ENCODE measurements around the gene ENC1.
A peak's percentile ranks its signal among the peaks of the same experiment; 100 is the strongest.
"Not testable (repeated sequence)": the region's sequence is repeated elsewhere in the genome, so short reads cannot be mapped to it uniquely, and the experiment has no call there.

Gene ENC1

GRCh38 chr5:74684900-74685851, 44.6 kb upstream of the ENC1 start, which contains the start of gene HEXB:
Gene HEXB (plus strand): TSS chr5:74685233. CDS start chr5:74685261, 28 bp downstream.
- Histone ChIP-seq H4K20me1 (ENCODE audit: low read depth, low read length) (no peaks in the 10 kb centered on the region), H3K79me2 (ENCODE audit: insufficient read depth, low read length) (peaks cover 4% of the 10 kb centered on the region; the same call in 1 of the 2 replicates), H2AFZ (ENCODE audit: low read depth, low read length, severe bottlenecking) (peak within 1 kb of the TSS; percentile 92), H3F3A (ENCODE audit: insufficient read depth) (no peaks in the 10 kb centered on the region), H3K4me2 (ENCODE audit: low read depth, low read length, poor library complexity, severe bottlenecking) (peak within 1 kb of the TSS; percentile 90), H3K27me3 (ENCODE audit: low read length) (no peaks in the 10 kb centered on the region), H3K4me3 (ENCODE audit: insufficient read depth, low read length, poor library complexity, severe bottlenecking) (peak within 1 kb of the TSS; percentile 90), H3K36me3 (ENCODE audit: low read length) (peaks cover 9% of the 10 kb centered on the region; the same call in 1 of the 2 replicates), H3K9me3 (ENCODE audit: insufficient read depth, low read length) (no peaks in the 10 kb centered on the region), H3K9me2 (replicated peaks; ENCODE audit: insufficient read depth, low read length) (no peaks in the 10 kb centered on the region), H3K9ac (ENCODE audit: low read length) (peak within 1 kb of the TSS; percentile 80), H3K27ac (ENCODE audit: low read depth, low read length) (peak within 1 kb of the TSS; percentile 57)
- TF ChIP-seq CTCF (IDR thresholded peaks at IDR 0.05; ENCODE audit: insufficient read depth, low read length, poor library complexity, severe bottlenecking) (no peak), EZH2phosphoT487 (conservative IDR thresholded peaks at IDR 0.05; ENCODE audit: low read length) (no peak)

GRCh38 chr5:74679966-74680365, 39.4 kb upstream of the ENC1 start:
- no peaks in the 10 kb centered on the region for H4K20me1 ChIP-seq (ENCODE audit: low read depth, low read length)
- H2AFZ ChIP-seq (ENCODE audit: low read depth, low read length, severe bottlenecking) = no peak overlapping the region

GRCh38 chr5:74679300-74679699, 38.8 kb upstream of the ENC1 start:
- not testable (repeated sequence) for H3K4me2 ChIP-seq (ENCODE audit: low read depth, low read length, poor library complexity, severe bottlenecking); H3K79me2 ChIP-seq (ENCODE audit: insufficient read depth, low read length); H3K9me2 ChIP-seq (replicated peaks; ENCODE audit: insufficient read depth, low read length); H3K4me3 ChIP-seq (ENCODE audit: insufficient read depth, low read length, poor library complexity, severe bottlenecking); H4K20me1 ChIP-seq (ENCODE audit: low read depth, low read length); H3F3A ChIP-seq (ENCODE audit: insufficient read depth); H3K27me3 ChIP-seq (ENCODE audit: low read length); H3K9ac ChIP-seq (ENCODE audit: low read length); H3K36me3 ChIP-seq (ENCODE audit: low read length); H3K9me3 ChIP-seq (ENCODE audit: insufficient read depth, low read length); H2AFZ ChIP-seq (ENCODE audit: low read depth, low read length, severe bottlenecking); H3K27ac ChIP-seq (ENCODE audit: low read depth, low read length)

More at GRCh38 chr5:74679966-74680365, 39.4 kb upstream of the ENC1 start:
- Histone ChIP-seq H3K27ac (ENCODE audit: low read depth, low read length) (no peak overlapping the region), H3K27me3 (ENCODE audit: low read length) (no peaks in the 10 kb centered on the region), H3K4me3 (ENCODE audit: insufficient read depth, low read length, poor library complexity, severe bottlenecking) (no peak overlapping the region), H3K9ac (ENCODE audit: low read length) (no peak overlapping the region), H3K9me3 (ENCODE audit: insufficient read depth, low read length) (no peaks in the 10 kb centered on the region), H3K4me2 (ENCODE audit: low read depth, low read length, poor library complexity, severe bottlenecking) (no peak overlapping the region), H3K9me2 (replicated peaks; ENCODE audit: insufficient read depth, low read length) (no peaks in the 10 kb centered on the region), H3F3A (ENCODE audit: insufficient read depth) (no peaks in the 10 kb centered on the region), H3K79me2 (ENCODE audit: insufficient read depth, low read length) (no peaks in the 10 kb centered on the region), H3K36me3 (ENCODE audit: low read length) (no peaks in the 10 kb centered on the region)
- TF ChIP-seq EZH2phosphoT487 (conservative IDR thresholded peaks at IDR 0.05; ENCODE audit: low read length) = no peak

GRCh38 chr5:74678123-74678522, 37.6 kb upstream of the ENC1 start:
- H3K4me2 ChIP-seq (ENCODE audit: low read depth, low read length, poor library complexity, severe bottlenecking); H3F3A ChIP-seq (ENCODE audit: insufficient read depth); H3K79me2 ChIP-seq (ENCODE audit: insufficient read depth, low read length); H3K9ac ChIP-seq (ENCODE audit: low read length); H3K9me3 ChIP-seq (ENCODE audit: insufficient read depth, low read length); H3K4me3 ChIP-seq (ENCODE audit: insufficient read depth, low read length, poor library complexity, severe bottlenecking); H2AFZ ChIP-seq (ENCODE audit: low read depth, low read length, severe bottlenecking); H3K27me3 ChIP-seq (ENCODE audit: low read length); H3K36me3 ChIP-seq (ENCODE audit: low read length); H4K20me1 ChIP-seq (ENCODE audit: low read depth, low read length); H3K27ac ChIP-seq (ENCODE audit: low read depth, low read length); H3K9me2 ChIP-seq (replicated peaks; ENCODE audit: insufficient read depth, low read length): not testable (repeated sequence)

- H3K27ac ChIP-seq (ENCODE audit: low read depth, low read length); H3K9ac ChIP-seq (ENCODE audit: low read length); H3K27me3 ChIP-seq (ENCODE audit: low read length); H3K4me3 ChIP-seq (ENCODE audit: insufficient read depth, low read length, poor library complexity, severe bottlenecking); H3K4me2 ChIP-seq (ENCODE audit: low read depth, low read length, poor library complexity, severe bottlenecking); H3K36me3 ChIP-seq (ENCODE audit: low read length); H3F3A ChIP-seq (ENCODE audit: insufficient read depth); H3K79me2 ChIP-seq (ENCODE audit: insufficient read depth, low read length); H3K9me3 ChIP-seq (ENCODE audit: insufficient read depth, low read length); H4K20me1 ChIP-seq (ENCODE audit: low read depth, low read length); H2AFZ ChIP-seq (ENCODE audit: low read depth, low read length, severe bottlenecking); H3K9me2 ChIP-seq (replicated peaks; ENCODE audit: insufficient read depth, low read length): not testable (repeated sequence)
Observed at GRCh38 chr5:74676466-74676865, 35.9 kb upstream of the ENC1 start.
